ENCODE measurements around the gene ZMPSTE24.

Gene ZMPSTE24

GRCh38 chr1:40302475-40302874 lies 44.4 kb downstream of the ZMPSTE24 start:
- Histone ChIP-seq H3K27me3 (ENCODE audit: control insufficient read depth in 1 of 2, insufficient read depth in 2 of 2, low read length in 2 of 2) (no peaks in the 10 kb centered on the region), H3K4me3 (ENCODE audit: low read depth in 1 of 2, low read length in 2 of 2) (no peak overlapping the region), H3K9me3 (ENCODE audit: control insufficient read depth in 1 of 2, low read length in 2 of 2) (no peaks in the 10 kb centered on the region), H3K27ac (ENCODE audit: low read depth, low read length) (no peak overlapping the region), H3K9ac (ENCODE audit: low read depth in 1 of 2, low read length in 2 of 2) (no peak overlapping the region), H3K4me1 (ENCODE audit: control insufficient read depth in 1 of 2, insufficient read depth in 2 of 2, low read length in 2 of 2) (no peaks in the 10 kb centered on the region), H3K36me3 (ENCODE audit: control insufficient read depth in 1 of 2, insufficient read depth in 2 of 2, low read length in 2 of 2) (no peaks in the 10 kb centered on the region)

GRCh38 chr1:40303051-40303771 lies 45.2 kb downstream of the ZMPSTE24 start:
- no peaks in the 10 kb centered on the region for H3K27me3 ChIP-seq (ENCODE audit: control insufficient read depth in 1 of 2, insufficient read depth in 2 of 2, low read length in 2 of 2)
- no peak overlapping the region for H3K9ac ChIP-seq (ENCODE audit: low read depth in 1 of 2, low read length in 2 of 2)
- no peaks in the 10 kb centered on the region for H3K4me1 ChIP-seq (ENCODE audit: control insufficient read depth in 1 of 2, insufficient read depth in 2 of 2, low read length in 2 of 2)
- H3K36me3 ChIP-seq (ENCODE audit: control insufficient read depth in 1 of 2, insufficient read depth in 2 of 2, low read length in 2 of 2) = no peaks in the 10 kb centered on the region
- no peak overlapping the region for H3K27ac ChIP-seq (ENCODE audit: low read depth, low read length)
- no peaks in the 10 kb centered on the region for H3K9me3 ChIP-seq (ENCODE audit: control insufficient read depth in 1 of 2, low read length in 2 of 2)
- no peak overlapping the region for H3K4me3 ChIP-seq (ENCODE audit: low read depth in 1 of 2, low read length in 2 of 2)

GRCh38 chr1:40303790-40304189 lies 45.8 kb downstream of the ZMPSTE24 start:
- H3K9ac ChIP-seq (ENCODE audit: low read depth in 1 of 2, low read length in 2 of 2) = no peak overlapping the region
- no peak overlapping the region for H3K4me3 ChIP-seq (ENCODE audit: low read depth in 1 of 2, low read length in 2 of 2)
- no peaks in the 10 kb centered on the region for H3K9me3 ChIP-seq (ENCODE audit: control insufficient read depth in 1 of 2, low read length in 2 of 2)
- H3K27ac ChIP-seq (ENCODE audit: low read depth, low read length) = no peak overlapping the region
- H3K4me1 ChIP-seq (ENCODE audit: control insufficient read depth in 1 of 2, insufficient read depth in 2 of 2, low read length in 2 of 2) = no peaks in the 10 kb centered on the region
- no peaks in the 10 kb centered on the region for H3K36me3 ChIP-seq (ENCODE audit: control insufficient read depth in 1 of 2, insufficient read depth in 2 of 2, low read length in 2 of 2)
- no peaks in the 10 kb centered on the region for H3K27me3 ChIP-seq (ENCODE audit: control insufficient read depth in 1 of 2, insufficient read depth in 2 of 2, low read length in 2 of 2)

GRCh38 chr1:40305451-40305850 lies 47.4 kb downstream of the ZMPSTE24 start:
- no peak overlapping the region for H3K4me3 ChIP-seq (ENCODE audit: low read depth in 1 of 2, low read length in 2 of 2)
- no peaks in the 10 kb centered on the region for H3K36me3 ChIP-seq (ENCODE audit: control insufficient read depth in 1 of 2, insufficient read depth in 2 of 2, low read length in 2 of 2)
- no peaks in the 10 kb centered on the region for H3K9me3 ChIP-seq (ENCODE audit: control insufficient read depth in 1 of 2, low read length in 2 of 2)
- no peak overlapping the region for H3K27ac ChIP-seq (ENCODE audit: low read depth, low read length)
- H3K4me1 ChIP-seq (ENCODE audit: control insufficient read depth in 1 of 2, insufficient read depth in 2 of 2, low read length in 2 of 2) = no peaks in the 10 kb centered on the region
- no peak overlapping the region for H3K9ac ChIP-seq (ENCODE audit: low read depth in 1 of 2, low read length in 2 of 2)
- no peaks in the 10 kb centered on the region for H3K27me3 ChIP-seq (ENCODE audit: control insufficient read depth in 1 of 2, insufficient read depth in 2 of 2, low read length in 2 of 2)

- H3K9me3 ChIP-seq (ENCODE audit: control insufficient read depth in 1 of 2, low read length in 2 of 2) = no peaks in the 10 kb centered on the region
- no peak overlapping the region for H3K9ac ChIP-seq (ENCODE audit: low read depth in 1 of 2, low read length in 2 of 2)
- H3K4me1 ChIP-seq (ENCODE audit: control insufficient read depth in 1 of 2, insufficient read depth in 2 of 2, low read length in 2 of 2) = no peaks in the 10 kb centered on the region
- no peak overlapping the region for H3K27ac ChIP-seq (ENCODE audit: low read depth, low read length)
- H3K4me3 ChIP-seq (ENCODE audit: low read depth in 1 of 2, low read length in 2 of 2) = no peak overlapping the region
- no peaks in the 10 kb centered on the region for H3K36me3 ChIP-seq (ENCODE audit: control insufficient read depth in 1 of 2, insufficient read depth in 2 of 2, low read length in 2 of 2)
- H3K27me3 ChIP-seq (ENCODE audit: control insufficient read depth in 1 of 2, insufficient read depth in 2 of 2, low read length in 2 of 2) = no peaks in the 10 kb centered on the region
Observed at GRCh38 chr1:40305871-40306270, 47.8 kb downstream of the ZMPSTE24 start.

GRCh38 chr1:40306296-40306695 lies 48.3 kb downstream of the ZMPSTE24 start:
- no peaks in the 10 kb centered on the region for H3K27me3 ChIP-seq (ENCODE audit: control insufficient read depth in 1 of 2, insufficient read depth in 2 of 2, low read length in 2 of 2)
- no peaks in the 10 kb centered on the region for H3K9me3 ChIP-seq (ENCODE audit: control insufficient read depth in 1 of 2, low read length in 2 of 2)
- no peak overlapping the region for H3K4me3 ChIP-seq (ENCODE audit: low read depth in 1 of 2, low read length in 2 of 2)
- no peaks in the 10 kb centered on the region for H3K4me1 ChIP-seq (ENCODE audit: control insufficient read depth in 1 of 2, insufficient read depth in 2 of 2, low read length in 2 of 2)
- no peaks in the 10 kb centered on the region for H3K36me3 ChIP-seq (ENCODE audit: control insufficient read depth in 1 of 2, insufficient read depth in 2 of 2, low read length in 2 of 2)
- H3K9ac ChIP-seq (ENCODE audit: low read depth in 1 of 2, low read length in 2 of 2) = no peak overlapping the region
- H3K27ac ChIP-seq (ENCODE audit: low read depth, low read length) = no peak overlapping the region

- H3K27me3 ChIP-seq (ENCODE audit: control insufficient read depth in 1 of 2, insufficient read depth in 2 of 2, low read length in 2 of 2) = no peaks in the 10 kb centered on the region
- no peaks in the 10 kb centered on the region for H3K9me3 ChIP-seq (ENCODE audit: control insufficient read depth in 1 of 2, low read length in 2 of 2)
- H3K9ac ChIP-seq (ENCODE audit: low read depth in 1 of 2, low read length in 2 of 2) = no peak overlapping the region
- H3K4me3 ChIP-seq (ENCODE audit: low read depth in 1 of 2, low read length in 2 of 2) = no peak overlapping the region
- H3K27ac ChIP-seq (ENCODE audit: low read depth, low read length) = no peak overlapping the region
- peaks cover 0 to 6% of the 10 kb centered on the region in 2 donors for H3K4me1 ChIP-seq (ENCODE audit: control insufficient read depth in 1 of 2, insufficient read depth in 2 of 2, low read length in 2 of 2)
- H3K36me3 ChIP-seq (ENCODE audit: control insufficient read depth in 1 of 2, insufficient read depth in 2 of 2, low read length in 2 of 2) = no peaks in the 10 kb centered on the region
Observed at GRCh38 chr1:40307186-40307585, 49.1 kb downstream of the ZMPSTE24 start.

- no peaks in the 10 kb centered on the region for H3K36me3 ChIP-seq (ENCODE audit: control insufficient read depth in 1 of 2, insufficient read depth in 2 of 2, low read length in 2 of 2)
- no peaks in the 10 kb centered on the region for H3K27me3 ChIP-seq (ENCODE audit: control insufficient read depth in 1 of 2, insufficient read depth in 2 of 2, low read length in 2 of 2)
- H3K4me3 ChIP-seq (ENCODE audit: low read depth in 1 of 2, low read length in 2 of 2) = no peak overlapping the region
- no peak overlapping the region for H3K27ac ChIP-seq (ENCODE audit: low read depth, low read length)
- H3K9me3 ChIP-seq (ENCODE audit: control insufficient read depth in 1 of 2, low read length in 2 of 2) = no peaks in the 10 kb centered on the region
- peaks cover 5 to 12% of the 10 kb centered on the region in 2 donors for H3K4me1 ChIP-seq (ENCODE audit: control insufficient read depth in 1 of 2, insufficient read depth in 2 of 2, low read length in 2 of 2)
- no peak overlapping the region for H3K9ac ChIP-seq (ENCODE audit: low read depth in 1 of 2, low read length in 2 of 2)
Observed at GRCh38 chr1:40308036-40308727, 50.1 kb downstream of the ZMPSTE24 start.

GRCh38 chr1:40309374-40310128 lies 51.5 kb downstream of the ZMPSTE24 start:
- no peak overlapping the region for H3K4me3 ChIP-seq (ENCODE audit: low read depth in 1 of 2, low read length in 2 of 2)
- peaks cover 0 to 2% of the 10 kb centered on the region in 2 donors for H3K27me3 ChIP-seq (ENCODE audit: control insufficient read depth in 1 of 2, insufficient read depth in 2 of 2, low read length in 2 of 2)
- no peaks in the 10 kb centered on the region for H3K36me3 ChIP-seq (ENCODE audit: control insufficient read depth in 1 of 2, insufficient read depth in 2 of 2, low read length in 2 of 2)
- no peak overlapping the region for H3K9ac ChIP-seq (ENCODE audit: low read depth in 1 of 2, low read length in 2 of 2)
- no peak overlapping the region for H3K27ac ChIP-seq (ENCODE audit: low read depth, low read length)
- H3K4me1 ChIP-seq (ENCODE audit: control insufficient read depth in 1 of 2, insufficient read depth in 2 of 2, low read length in 2 of 2) = peaks cover 5 to 12% of the 10 kb centered on the region in 2 donors
- H3K9me3 ChIP-seq (ENCODE audit: control insufficient read depth in 1 of 2, low read length in 2 of 2) = no peaks in the 10 kb centered on the region

GRCh38 chr1:40310129-40310461 lies 52.1 kb downstream of the ZMPSTE24 start:
- Histone ChIP-seq H3K4me1 (ENCODE audit: control insufficient read depth in 1 of 2, insufficient read depth in 2 of 2, low read length in 2 of 2) (peaks cover 10 to 12% of the 10 kb centered on the region in 2 donors), H3K9ac (ENCODE audit: low read depth in 1 of 2, low read length in 2 of 2) (no peak overlapping the region), H3K4me3 (ENCODE audit: low read depth in 1 of 2, low read length in 2 of 2) (no peak overlapping the region), H3K9me3 (ENCODE audit: control insufficient read depth in 1 of 2, low read length in 2 of 2) (no peaks in the 10 kb centered on the region), H3K27me3 (ENCODE audit: control insufficient read depth in 1 of 2, insufficient read depth in 2 of 2, low read length in 2 of 2) (peaks cover 0 to 2% of the 10 kb centered on the region in 2 donors), H3K36me3 (ENCODE audit: control insufficient read depth in 1 of 2, insufficient read depth in 2 of 2, low read length in 2 of 2) (no peaks in the 10 kb centered on the region), H3K27ac (ENCODE audit: low read depth, low read length) (no peak overlapping the region)
